BLaER1 (cell line): ENCODE results near the gene MMAB.

ENCODE experiments used
- H3K27ac ChIP-seq: shearing (Covaris generic); formaldehyde crosslinking; 2 replicates; pipeline ENCODE4 v1.8.1; 2022
- H3K27me3 ChIP-seq: shearing (Covaris generic); formaldehyde crosslinking; 2 replicates; pipeline ENCODE4 v1.8.1; 2022
- H3K36me3 ChIP-seq: shearing (Covaris generic); formaldehyde crosslinking; 2 replicates; pipeline ENCODE4 v1.8.1; 2022
- H3K4me1 ChIP-seq: shearing (Covaris generic); formaldehyde crosslinking; 2 replicates; pipeline ENCODE4 v1.8.1; 2022
- H3K4me2 ChIP-seq: shearing (Covaris generic); formaldehyde crosslinking; 2 replicates; pipeline ENCODE4 v1.8.1; 2022
- H3K4me3 ChIP-seq: shearing (Covaris generic); formaldehyde crosslinking; 2 replicates; pipeline ENCODE4 v1.8.1; 2022
- H3K9ac ChIP-seq: shearing (Covaris generic); formaldehyde crosslinking; 2 replicates; pipeline ENCODE4 v1.8.1; 2022
- H3K9me3 ChIP-seq: shearing (Covaris generic); formaldehyde crosslinking; 2 replicates; pipeline ENCODE4 v1.8.1; 2022
- H4K20me1 ChIP-seq: shearing (Covaris generic); formaldehyde crosslinking; 2 replicates; pipeline ENCODE4 v1.8.1; 2022
- Cebpa-rat ChIP-seq: shearing (Covaris generic); IDR thresholded peaks from 2 replicates; pipeline ENCODE4 v1.8.1; 2022

MMAB gene

DNA sequence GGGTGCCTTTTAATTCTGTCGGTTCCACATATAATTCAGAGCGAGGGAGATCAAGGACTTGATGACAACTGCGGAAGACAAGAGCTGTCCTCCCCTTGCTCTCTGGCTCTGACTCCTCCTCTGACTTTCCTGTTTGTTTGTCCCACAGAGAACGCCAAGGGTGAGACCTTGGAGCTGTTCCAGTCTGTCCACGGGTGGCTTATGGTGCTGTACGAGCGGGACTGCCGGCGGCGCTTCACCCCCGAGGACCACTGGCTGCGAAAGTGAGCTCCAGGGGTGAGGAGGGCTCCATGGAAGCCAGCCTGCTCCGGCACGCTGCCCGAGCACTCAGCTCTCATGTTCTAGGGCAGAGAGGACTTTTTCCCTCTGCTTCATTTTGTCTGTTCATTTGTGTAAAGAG lies 63.1 kb downstream of the MMAB start:
- no peaks in the 10 kb centered on the region for H3K4me1 ChIP-seq
- H3K36me3 ChIP-seq: peaks cover 98% of the 10 kb centered on the region
- H3K4me2 ChIP-seq: no peak overlapping the region
- TF ChIP-seq Cebpa-rat: no peak
- no peak overlapping the region for H3K27ac ChIP-seq
- H4K20me1 ChIP-seq: no peaks in the 10 kb centered on the region
- H3K9me3 ChIP-seq: no peaks in the 10 kb centered on the region
- H3K4me3 ChIP-seq: no peak overlapping the region
- no peak overlapping the region for H3K9ac ChIP-seq
- H3K27me3 ChIP-seq: no peaks in the 10 kb centered on the region

DNA sequence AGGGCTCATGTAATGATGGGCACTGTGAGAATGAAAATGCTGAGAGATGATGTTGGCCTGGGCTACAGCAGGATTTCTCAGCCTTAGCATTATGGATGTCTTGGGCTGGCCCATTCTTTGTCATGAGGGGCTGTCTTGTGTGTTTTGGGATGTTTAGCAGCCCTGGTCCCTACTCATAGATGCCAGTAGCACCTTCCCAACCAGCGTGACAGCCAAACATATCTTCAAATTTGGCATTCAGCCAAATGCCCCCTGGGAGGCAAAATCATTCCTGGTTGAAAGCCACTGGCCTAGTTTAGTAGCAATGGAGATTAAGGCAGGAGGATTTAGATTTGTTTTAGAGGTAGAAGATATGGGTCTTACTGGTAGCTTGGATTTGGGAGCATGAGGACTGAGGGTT lies 69.2 kb downstream of the MMAB start:
- H3K27ac ChIP-seq: no peak overlapping the region
- H4K20me1 ChIP-seq: no peaks in the 10 kb centered on the region
- no peak for TF ChIP-seq Cebpa-rat
- H3K9me3 ChIP-seq: no peaks in the 10 kb centered on the region
- H3K9ac ChIP-seq: no peak overlapping the region
- peaks cover 96% of the 10 kb centered on the region for H3K36me3 ChIP-seq
- no peak overlapping the region for H3K4me2 ChIP-seq
- H3K4me1 ChIP-seq: no peaks in the 10 kb centered on the region
- H3K4me3 ChIP-seq: no peak overlapping the region
- no peaks in the 10 kb centered on the region for H3K27me3 ChIP-seq
